Stimulated activated CD4-positive, alpha-beta T cell treated with anti-CD3 and anti-CD28 coated beads, TNF-alpha, amount 100 ng/mL, for 24 hours (primary cell): ENCODE results near the gene CD5L.

ENCODE experiments used
- DNase-seq, 3 experiments: peaks; one replicate each; pipeline ENCODE4 v3.0.0-alpha.2; 2020; ENCODE audit warnings: low read depth in 3 of 3

CD5L gene

GRCh38 chr1:157813269-157813668 lies 28.3 kb downstream of the CD5L start:
- no peak for DNase-seq

- DNase-seq: no peak
Observed at GRCh38 chr1:157806431-157807149, 35.0 kb downstream of the CD5L start.

GRCh38 chr1:157803851-157804250 lies 37.8 kb downstream of the CD5L start:
- no peak for DNase-seq

- DNase-seq: no peak
Observed at GRCh38 chr1:157799996-157800395, 41.6 kb downstream of the CD5L start.

GRCh38 chr1:157798211-157798610 lies 43.4 kb downstream of the CD5L start:
- DNase-seq: no peak

- no peak for DNase-seq
Observed at GRCh38 chr1:157785248-157785647, 56.4 kb downstream of the CD5L start.

- DNase-seq: no peak
Observed at GRCh38 chr1:157784801-157785200, 56.8 kb downstream of the CD5L start.

- DNase-seq: no peak
Observed at GRCh38 chr1:157782931-157783330, 58.7 kb downstream of the CD5L start.

- no peak for DNase-seq
Observed at GRCh38 chr1:157781048-157781447, 60.6 kb downstream of the CD5L start.
